GM21723 (cell line): ENCODE data around the gene INSL3.
"Not testable (repeated sequence)": the region's sequence is repeated elsewhere in the genome, so short reads cannot be mapped to it uniquely, and the experiment has no call there.

Source experiments
- ATAC-seq: cut with Tn5 transposase; IDR thresholded peaks from one replicate; pipeline ENCODE4 v1.9.1; 2021; ENCODE audit warnings: mild to moderate bottlenecking, moderate library complexity; ENCODE audit not compliant: unreplicated experiment

INSL3 gene

GRCh38 chr19:17790059-17790780 lies 31.1 kb downstream of the INSL3 start:
- no peak for ATAC-seq

DNA sequence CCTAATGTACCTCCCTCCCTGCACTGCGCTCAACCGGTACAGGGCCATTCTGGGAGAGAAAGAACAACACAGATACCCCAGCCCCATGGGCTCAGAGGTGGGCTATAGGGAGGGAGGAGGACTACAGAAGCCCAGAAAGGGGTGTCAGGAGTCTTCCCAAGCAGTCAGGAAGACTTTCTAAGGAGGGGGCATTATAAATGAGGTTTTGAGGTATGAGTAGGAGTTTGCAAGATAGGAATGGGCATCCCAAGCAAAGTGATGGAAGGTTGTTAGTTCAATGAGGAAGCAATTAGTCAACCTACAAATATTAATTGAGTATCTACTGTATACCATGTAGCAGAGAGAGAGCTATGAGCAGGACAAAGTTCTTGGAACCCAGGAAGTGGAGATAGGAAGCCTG lies 32.7 kb downstream of the INSL3 start:
- no peak for ATAC-seq

DNA sequence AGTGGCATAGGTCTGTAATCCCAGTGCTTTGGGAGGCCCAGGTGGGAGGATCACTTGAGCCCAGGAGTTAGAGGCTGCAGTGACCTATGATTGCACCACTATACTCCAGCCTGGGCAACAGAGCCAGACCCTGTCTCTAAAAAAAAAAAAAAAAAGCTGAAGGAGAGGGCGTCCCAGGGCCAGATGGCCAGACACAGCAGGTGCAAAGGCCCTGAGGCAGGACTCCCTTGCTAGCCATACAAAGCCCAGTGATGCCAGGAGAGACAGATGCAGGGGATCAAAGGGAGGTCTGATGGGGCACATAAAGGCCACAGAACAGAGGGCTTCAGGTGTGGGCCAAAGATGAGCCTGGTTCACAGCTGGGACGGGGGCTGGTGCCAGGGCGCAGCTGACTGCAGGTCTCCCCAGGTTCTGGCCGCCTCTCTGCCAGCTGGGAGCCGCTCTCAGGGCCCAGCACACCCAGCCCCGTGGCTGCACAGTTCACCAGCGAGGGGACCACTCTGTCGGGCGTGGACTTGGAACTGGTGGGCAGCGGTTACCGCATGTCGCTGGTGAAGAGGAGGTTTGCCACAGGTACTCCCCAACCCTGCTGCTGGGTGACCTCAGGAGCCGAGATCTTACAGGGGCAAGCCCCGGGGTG lies 33.9 kb downstream of the INSL3 start:
- ATAC-seq, result no peak

DNA sequence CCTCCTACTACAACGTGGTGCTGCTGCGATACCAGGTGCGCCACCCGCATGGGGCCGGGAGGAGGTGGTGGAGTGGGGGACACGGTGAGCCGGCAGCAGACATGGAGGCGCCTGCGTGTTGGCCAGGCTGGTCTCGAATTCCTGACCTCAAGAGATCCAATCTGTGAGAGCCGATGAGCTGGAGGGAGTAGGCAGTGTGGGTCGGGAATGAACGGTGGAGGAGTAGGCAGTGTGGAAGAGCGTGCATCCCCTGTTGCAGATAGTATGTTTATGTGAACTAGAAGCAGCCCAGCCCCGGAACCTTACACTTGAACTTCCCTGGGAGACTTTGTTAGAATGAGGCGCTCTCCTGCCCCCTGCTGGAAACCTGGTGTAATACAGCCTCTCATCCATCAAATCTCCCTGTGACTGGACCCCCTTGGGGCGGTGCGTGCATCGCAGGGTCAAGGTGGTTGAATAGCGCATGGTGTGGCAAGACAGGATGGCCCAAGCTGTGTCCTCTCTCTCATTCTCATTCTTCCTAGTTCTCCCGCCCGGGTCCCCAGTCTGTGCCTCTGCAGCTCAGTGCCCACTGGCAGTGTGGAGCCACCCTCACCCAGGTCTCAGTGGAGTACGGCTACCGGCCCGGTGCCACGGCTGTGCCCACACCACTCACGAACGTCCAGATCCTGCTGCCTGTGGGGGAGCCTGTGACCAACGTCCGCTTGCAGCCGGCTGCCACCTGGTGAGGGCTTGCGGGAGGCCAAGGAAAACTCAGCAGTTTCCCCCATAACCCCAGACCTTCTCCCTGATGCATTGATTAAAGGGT lies 36.9 kb downstream of the INSL3 start:
- ATAC-seq, result no peak

GRCh38 chr19:17783721-17784120 lies 37.6 kb downstream of the INSL3 start:
- ATAC-seq, result not testable (repeated sequence)

- ATAC-seq, result no peak
These were observed 40.5 kb downstream of the INSL3 start for GRCh38 chr19:17780781-17781180.

DNA sequence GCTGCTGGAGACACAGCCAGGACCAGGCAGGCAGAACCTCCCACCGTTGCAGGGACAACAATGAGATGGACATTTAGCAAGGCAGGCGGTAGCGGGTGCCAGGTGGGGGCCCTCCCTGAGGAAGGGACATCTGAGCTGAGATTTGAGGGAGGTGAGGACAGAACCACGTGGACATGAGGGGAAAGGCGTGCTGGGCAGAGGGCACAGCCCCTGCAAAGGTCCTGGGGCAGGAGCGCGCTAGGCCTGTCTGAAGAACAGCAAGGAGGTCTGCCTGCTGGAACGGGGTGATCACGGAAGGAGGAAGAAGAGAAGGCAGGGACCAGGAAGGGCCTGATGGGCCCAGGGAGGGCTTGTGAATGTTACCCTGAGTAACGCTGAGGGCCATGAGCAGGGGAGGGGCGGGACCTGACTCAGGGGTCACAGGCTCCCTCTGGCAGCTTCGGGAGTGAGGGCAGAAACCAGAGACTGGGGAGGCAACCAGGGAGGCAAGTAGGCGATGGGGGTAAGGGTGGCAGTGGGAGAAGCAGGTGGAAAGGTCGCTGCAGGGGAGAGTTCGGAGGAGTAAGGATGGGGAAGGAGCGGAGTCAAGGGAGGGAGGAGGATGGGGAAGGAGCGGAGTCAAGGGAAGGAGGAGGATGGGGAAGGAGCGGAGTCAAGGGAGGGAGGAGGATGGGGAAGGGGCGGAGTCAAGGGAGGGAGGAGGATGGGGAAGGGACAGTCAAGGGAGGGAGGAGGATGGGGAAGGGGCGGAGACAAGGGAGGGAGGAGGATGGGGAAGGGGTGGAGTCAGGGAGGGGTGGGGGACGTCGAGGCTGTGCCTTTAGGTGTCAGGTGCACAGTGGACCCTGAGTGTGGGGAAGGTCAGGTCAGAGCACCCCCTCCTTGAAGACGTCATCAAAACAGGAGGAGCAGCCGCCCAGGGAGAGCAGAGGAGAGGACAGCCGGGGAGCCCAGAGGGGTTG lies 42.1 kb downstream of the INSL3 start:
- no peak for ATAC-seq

DNA sequence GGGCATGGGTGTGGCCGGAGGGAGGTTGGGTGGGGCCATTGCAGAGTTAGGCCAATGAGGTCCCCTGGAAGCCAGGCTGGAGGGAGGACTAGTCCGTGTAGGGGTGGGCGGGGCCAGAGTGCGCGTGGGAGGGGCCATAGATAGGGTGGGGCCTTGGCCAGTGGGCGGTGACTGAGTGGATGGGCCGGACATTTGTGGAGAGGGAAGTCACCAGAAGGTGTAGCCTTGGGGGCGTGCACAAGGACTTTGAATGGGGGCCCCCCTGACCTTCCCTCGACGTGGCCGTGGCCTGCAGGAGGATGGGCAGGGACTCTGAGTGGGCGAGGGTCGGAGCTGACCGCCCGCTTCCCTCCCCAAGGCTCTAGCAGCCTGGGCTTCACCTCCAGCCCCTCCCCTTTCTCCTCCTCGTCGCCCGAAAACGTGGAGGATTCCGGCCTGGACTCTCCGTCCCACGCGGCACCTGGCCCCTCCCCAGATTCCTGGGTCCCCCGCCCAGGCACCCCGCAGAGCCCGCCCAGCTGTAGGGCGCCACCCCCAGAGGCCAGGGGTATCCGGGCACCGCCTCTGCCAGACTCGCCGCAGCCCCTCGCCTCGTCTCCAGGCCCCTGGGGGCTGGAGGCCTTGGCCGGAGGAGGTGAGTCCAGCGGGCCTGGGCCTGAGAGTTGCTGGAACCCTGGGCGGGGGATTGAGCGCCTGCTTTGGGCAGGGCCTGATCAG lies 42.9 kb downstream of the INSL3 start:
- no peak for ATAC-seq

DNA sequence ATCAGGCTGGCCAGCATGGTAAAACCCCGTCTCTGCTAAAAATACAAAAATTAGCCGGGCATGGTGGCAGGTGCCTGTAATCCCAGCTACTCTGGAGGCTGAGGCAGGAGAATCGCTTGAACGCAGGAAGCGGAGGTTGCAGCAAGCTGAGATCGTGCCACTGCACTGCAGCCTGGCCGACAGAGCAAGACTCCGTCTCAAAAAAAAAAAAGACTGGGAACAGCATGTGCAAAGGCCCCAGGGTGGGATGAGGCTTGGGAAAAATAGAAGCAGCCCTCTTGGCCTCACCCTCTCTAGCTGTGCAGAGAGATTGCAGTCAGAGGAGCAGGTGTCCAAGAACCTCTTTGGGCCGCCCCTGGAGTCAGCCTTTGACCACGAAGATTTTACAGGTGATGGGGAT lies 43.5 kb downstream of the INSL3 start:
- not testable (repeated sequence) for ATAC-seq

GRCh38 chr19:17775991-17776803 lies 45.1 kb downstream of the INSL3 start:
- ATAC-seq, result peak; percentile 58

DNA sequence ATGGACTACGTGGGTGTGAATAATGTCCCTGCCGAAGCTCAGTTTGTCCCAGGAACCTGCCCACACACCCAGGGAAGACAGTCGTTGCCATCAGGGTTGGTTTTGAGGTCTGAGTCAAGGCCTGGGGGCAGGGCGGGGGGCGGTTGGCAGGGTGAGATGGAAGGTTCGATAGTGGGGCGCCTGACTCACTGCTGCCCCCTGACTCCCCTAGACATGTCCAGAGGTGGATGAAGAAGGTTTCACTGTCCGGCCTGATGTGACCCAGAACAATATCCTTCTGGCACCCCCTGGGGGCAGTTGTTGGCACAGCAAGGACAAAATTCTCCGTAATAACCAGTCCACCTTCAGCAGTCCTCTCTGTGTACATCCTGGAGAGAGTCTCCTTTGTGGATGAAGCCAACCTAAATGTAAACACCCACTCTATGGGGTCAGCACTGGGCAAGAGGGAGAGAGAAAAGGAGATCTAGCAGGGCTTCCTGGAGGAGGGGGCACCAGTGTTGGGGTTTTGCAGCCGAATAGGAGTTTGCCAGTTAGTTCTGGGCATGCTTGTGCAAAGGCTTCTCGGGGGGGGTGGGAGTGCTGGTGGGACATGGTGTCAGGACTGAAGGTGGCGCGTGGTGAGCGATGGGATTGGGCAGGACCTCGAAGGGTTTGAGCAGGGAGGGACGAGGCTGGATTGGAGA lies 45.9 kb downstream of the INSL3 start:
- no peak for ATAC-seq

- no peak for ATAC-seq
These were observed 49.1 kb downstream of the INSL3 start for GRCh38 chr19:17772172-17772571.

DNA sequence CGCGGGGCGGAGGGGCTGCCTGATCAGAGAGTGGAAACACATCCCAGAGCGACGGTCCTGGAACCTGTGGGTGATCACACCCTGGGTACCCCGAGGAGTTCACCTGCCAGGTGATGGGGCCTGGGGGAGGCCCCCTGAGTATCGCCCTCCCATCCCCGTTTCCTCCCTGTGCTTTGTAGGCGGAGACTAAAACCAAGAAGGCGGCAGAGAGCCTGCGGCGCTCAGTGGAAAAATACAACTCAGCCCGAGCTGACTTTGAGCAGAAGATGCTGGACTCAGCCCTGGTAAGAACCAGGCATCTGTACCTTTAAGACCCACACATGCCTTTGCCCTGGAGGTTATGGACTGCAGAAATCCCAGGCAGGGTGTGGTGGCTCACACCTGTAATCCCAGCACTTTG lies 50.7 kb downstream of the INSL3 start:
- ATAC-seq, result no peak

DNA sequence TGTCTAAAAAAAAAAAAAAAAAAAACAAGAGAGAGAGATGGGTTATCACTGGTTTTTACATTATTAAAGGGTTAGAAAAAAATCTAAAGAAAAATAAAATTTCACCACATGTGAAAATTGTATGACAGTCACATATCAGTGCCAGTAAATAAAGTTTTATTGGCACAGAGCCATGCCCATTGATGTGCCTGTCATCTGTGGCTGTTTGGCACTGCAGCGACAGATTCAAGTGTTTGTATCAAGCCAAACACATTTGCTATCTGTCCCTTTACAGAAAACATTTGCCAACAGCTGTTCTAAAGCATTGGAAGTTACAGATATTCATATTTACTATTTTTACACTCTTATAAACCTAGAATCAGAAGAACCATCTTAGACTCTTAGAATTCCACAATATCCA lies 53.8 kb downstream of the INSL3 start:
- no peak for ATAC-seq

- ATAC-seq, result no peak
These were observed 54.7 kb downstream of the INSL3 start for GRCh38 chr19:17766543-17767131.
